Heart right ventricle (tissue), 16 donors: ENCODE data around the gene TFAM. TPM values are rescaled to one million over a fixed set of nuclear protein-coding genes. Genes with fewer than 3 reads are reported as not detected.

ENCODE experiments used
- ATAC-seq, 8 donors: fragments of 200-7000 bp; cut with Tn5 transposase; one replicate each; pipeline ENCODE4 v1.9.1; 2020; ENCODE audit warnings: mild to moderate bottlenecking in 8 of 8, moderate library complexity in 8 of 8, moderate number of reproducible peaks in 1 of 8
- DNase-seq, 2 donors: peaks; one replicate each; pipeline ENCODE4 v3.0.0-alpha.2; 2020
- H3K27ac ChIP-seq, 10 donors: fragments of 200-600 bp; sonication (generic) in 2 of 10; one replicate each; pipeline versions ENCODE4 v1.5.0 to v1.8.0; 2020 to 2022; ENCODE audit warnings: mild to moderate bottlenecking in 3 of 10
- H3K27me3 ChIP-seq, 7 donors: fragments of 200-600 bp; one replicate each; pipeline ENCODE4 v1.8.0; 2021 to 2022; ENCODE audit warnings: mild to moderate bottlenecking in 2 of 7
- H3K36me3 ChIP-seq, 9 donors: fragments of 200-600 bp; sonication (generic) in 1 of 9; one replicate each; pipeline versions ENCODE4 v1.5.0 to v1.8.0; 2020 to 2022; ENCODE audit warnings: mild to moderate bottlenecking in 2 of 9
- H3K4me1 ChIP-seq, 9 donors: fragments of 200-600 bp; sonication (generic) in 1 of 9; one replicate each; pipeline versions ENCODE4 v1.5.0 to v1.8.0; 2020 to 2022; ENCODE audit warnings: mild to moderate bottlenecking in 4 of 9
- H3K4me3 ChIP-seq, 10 donors: fragments of 200-600 bp; sonication (generic) in 2 of 10; one replicate each; pipeline versions ENCODE4 v1.5.0 to v1.8.0; 2020 to 2022; ENCODE audit warnings: mild to moderate bottlenecking in 7 of 10, moderate library complexity in 2 of 10
- H3K9me3 ChIP-seq, 11 donors: fragments of 200-600 bp in 10 of 11; sonication (generic) in 2 of 11; one replicate each; pipeline versions ENCODE4 v1.5.0 to v1.8.0; 2013 to 2022; ENCODE audit warnings: mild to moderate bottlenecking in 2 of 11, control low read depth in 1 of 11, moderate library complexity in 1 of 11
- CTCF ChIP-seq, 9 donors: fragments of 200-600 bp; sonication (generic) in 2 of 9; IDR thresholded peaks; one replicate each; pipeline versions ENCODE4 v1.5.0 to v1.8.0; 2021 to 2022; ENCODE audit warnings: antibody characterized with exemption in 9 of 9, mild to moderate bottlenecking in 5 of 9, moderate library complexity in 1 of 9
- WGBS, 2 donors: extraction: QIAGEN DNeasy Blood & Tissue Kit; methylation state at CpG; one replicate each; pipeline ENCODE4 v1.1.7; 2013; ENCODE audit warnings: inconsistent platforms in 1 of 2; 5-methylcytosine and 5-hydroxymethylcytosine counted together
- intact Hi-C, 10 donors: fragments of 100-400 bp; cut with DNase I; formaldehyde crosslinking; loops; one replicate each; pipeline versions ENCODE4 v1.11.1 to v1.14.2; 2022
- polyA plus RNA-seq, 2 donors: library from polyadenylated mRNA; stranded (reverse); fragments of 200-250 nt; gene quantifications; one replicate each; pipeline ENCODE4 v1.2.3, GENCODE V29; 2013
- total RNA-seq, 10 donors: library from RNA; stranded (reverse); fragmentation: NEBNext Ultra II Directional in 3 of 10; extraction: Animal tissue kit (Norgen Biotek cat#: 25700) in 3 of 10; gene quantifications; one replicate each; pipeline versions ENCODE4 v1.2.1 to v1.2.4, GENCODE V29; 2021 to 2023
- donor health status: Arrhythmogenic right ventricular cardiomyopathy.
- donor health status: ischemic (EF 13 %, LVEDD 7.1; RV severe dilation, severe dysfunction).
- donor health status: healthy with polysubstance abuse.
- donor health status: DM: no; HTN: yes; CAD: no.
- donor health status: DM: no; HTN: no; CAD: no.
- donor health status: ischemic (EF 25% LVEDD 6.9; RV normal size, moderate dysfunction).
- donor health status: ischemic (EF 25% LVEDD 5.7; RV mildly dilated, moderate dysfunction).
- donor health status: healthy.
- donor health status: DM: yes; HTN: yes; CAD: no.
- donor health status: Ischemic cardiomyopathy.
- donor health status: ischemic (EF 35%, LVEDD 5.7; RV mildly dilated, moderate dysfunction).
- donor health status: nonischemic (EF 11% LVEDD 7.7; RV severe dilation, severe dysfunction).
- donor health status: DM: yes; HTN: yes; CAD: no.
- donor health status: PGD.
- donor health status: ischemic (EF 29% LVEDD 5.4; RV normal size, mild dysfunction).
- donor health status: nonischemic (EF 23%, LVEDD 6.1; RV moderate dilation, normal function).

TFAM gene
- total and polyA plus RNA-seq, 12 donors, result 3.8 to 36.5 (median 31.0) TPM

DNA sequence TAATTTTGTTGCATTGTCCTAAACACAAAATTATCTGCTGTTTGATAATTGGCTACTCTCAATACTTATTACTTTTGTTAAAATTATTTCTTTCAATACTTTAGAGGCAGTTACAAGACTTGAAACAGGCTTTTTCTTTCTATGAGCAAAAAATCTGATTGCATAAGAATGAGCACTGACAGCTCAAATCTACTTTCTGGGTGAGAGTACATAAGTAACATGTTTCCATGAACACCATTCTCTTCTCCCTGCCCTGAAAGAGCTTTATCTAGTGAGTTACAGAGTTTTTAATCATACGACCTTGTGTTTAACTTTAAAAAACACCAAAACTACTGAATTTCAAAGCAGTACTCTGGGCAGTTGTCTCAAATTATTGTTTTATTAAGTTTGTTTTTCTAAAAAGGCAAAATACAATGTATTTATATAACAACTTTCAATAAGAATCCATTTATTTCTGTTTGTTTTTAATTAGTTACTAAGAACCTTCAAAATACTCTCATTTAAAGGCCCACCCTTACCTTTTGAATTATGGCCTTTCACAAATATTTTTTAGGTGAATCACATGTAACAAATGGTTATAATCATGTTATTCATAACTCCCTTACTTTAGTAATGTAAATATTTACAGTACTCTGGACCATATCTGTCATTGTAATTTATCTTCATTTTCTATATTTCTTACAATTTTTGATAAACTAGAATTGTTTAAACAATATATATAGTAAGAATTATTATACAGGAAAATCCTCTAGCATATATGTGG is 23.0 kb upstream of the TFAM start:
- ATAC-seq (no peak), DNase-seq (no peak)
- no peak for TF ChIP-seq CTCF (IDR thresholded peaks at IDR 0.05)
- H3K27ac ChIP-seq, result no peak overlapping the region
- H3K4me3 ChIP-seq, result no peak overlapping the region
- intact Hi-C loops, result no loop called here
- H3K4me1 ChIP-seq, result peaks cover 0 to 37% (median 19%) of the 10 kb centered on the region in 9 donors
- H3K36me3 ChIP-seq, result peaks cover 0 to 53% (median 10%) of the 10 kb centered on the region in 9 donors
- 85 to 88% methylated on average over 1 of the region's 1 CpG for WGBS, 2 donors
- H3K9me3 ChIP-seq, result no peaks in the 10 kb centered on the region
- H3K27me3 ChIP-seq, result no peaks in the 10 kb centered on the region

DNA sequence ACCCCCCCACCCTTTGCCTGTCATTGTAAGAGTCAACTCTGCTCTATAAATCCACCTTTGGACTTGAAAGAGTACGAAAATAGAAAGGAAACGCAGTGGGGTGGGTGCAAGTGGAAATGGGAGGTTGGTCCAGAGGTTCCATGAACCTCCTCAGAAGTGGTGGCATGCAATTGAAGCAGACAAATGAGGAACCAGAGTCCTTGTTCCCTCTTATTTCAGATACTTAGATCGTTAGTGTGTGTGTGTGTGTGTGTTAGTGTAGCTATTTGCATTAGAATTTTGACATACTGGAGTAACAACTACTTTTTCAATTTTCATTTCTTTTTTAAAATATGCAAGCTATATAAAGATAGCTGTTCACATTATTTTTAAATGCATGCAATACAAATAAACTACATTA is 18.1 kb upstream of the TFAM start:
- TF ChIP-seq CTCF (IDR thresholded peaks at IDR 0.05), result no peak
- 86 to 87% methylated on average over 3 of the region's 3 CpGs for WGBS, 2 donors
- no peaks in the 10 kb centered on the region for H3K27me3 ChIP-seq
- intact Hi-C loops, result loop anchor here in 1 of 10 donors (5.0 kb wide), 1 partner anchor 1820 kb away; no protein-coding TSS in a partner anchor
- no peak for ATAC-seq
- DNase-seq, result no peak
- H3K27ac ChIP-seq, result no peak overlapping the region
- H3K4me3 ChIP-seq, result no peak overlapping the region
- peaks cover 0 to 2% (median 0%) of the 10 kb centered on the region in 9 donors for H3K4me1 ChIP-seq
- no peaks in the 10 kb centered on the region for H3K9me3 ChIP-seq
- H3K36me3 ChIP-seq, result peaks cover 0 to 69% (median 8%) of the 10 kb centered on the region in 9 donors

DNA sequence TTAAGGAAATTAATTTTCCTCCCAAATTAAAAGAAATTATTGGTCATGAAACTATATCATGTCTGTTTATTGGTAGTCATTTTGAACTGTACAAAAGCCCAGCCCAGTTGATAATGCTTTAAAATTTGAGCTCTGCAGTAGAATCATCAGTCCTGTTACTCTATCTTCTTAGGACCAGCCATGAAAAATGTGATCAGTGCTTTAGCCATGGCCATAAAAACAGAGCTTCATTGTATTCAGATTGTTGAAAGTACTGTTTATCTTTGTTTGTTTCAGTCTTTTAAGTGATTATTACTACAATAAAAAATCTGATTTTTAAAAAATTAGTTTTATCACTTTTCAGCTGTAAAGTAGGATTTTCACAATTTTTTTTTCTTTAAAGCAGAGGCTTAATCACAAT is 13.7 kb upstream of the TFAM start:
- ATAC-seq (no peak), DNase-seq (no peak)
- H3K4me3 ChIP-seq, result no peak overlapping the region
- peaks cover 0 to 33% (median 8%) of the 10 kb centered on the region in 9 donors for H3K36me3 ChIP-seq
- peaks cover 0 to 2% (median 0%) of the 10 kb centered on the region in 9 donors for H3K4me1 ChIP-seq
- H3K9me3 ChIP-seq, result no peaks in the 10 kb centered on the region
- intact Hi-C loops, result no loop called here
- no peaks in the 10 kb centered on the region for H3K27me3 ChIP-seq
- H3K27ac ChIP-seq, result no peak overlapping the region
- no peak for TF ChIP-seq CTCF (IDR thresholded peaks at IDR 0.05)

- no peak overlapping the region for H3K27ac ChIP-seq
- no peak for DNase-seq
- 75 to 80% methylated on average over 4 of the region's 4 CpGs for WGBS, 2 donors
- ATAC-seq, result peak in 4 of 8 donors; percentile 39 to 61 (median 51)
- intact Hi-C loops, result no loop called here
- H3K27me3 ChIP-seq, result no peaks in the 10 kb centered on the region
- peaks cover 0 to 33% (median 8%) of the 10 kb centered on the region in 9 donors for H3K36me3 ChIP-seq
- H3K4me1 ChIP-seq, result peaks cover 0 to 5% (median 0%) of the 10 kb centered on the region in 9 donors
- no peaks in the 10 kb centered on the region for H3K9me3 ChIP-seq
- no peak overlapping the region for H3K4me3 ChIP-seq
- no peak for TF ChIP-seq CTCF (IDR thresholded peaks at IDR 0.05)
Measured at GRCh38 chr10:58372607-58373441, 12.4 kb upstream of the TFAM start.
